AG09319 (cell line): Measurements from ENCODE around the gene BAIAP3.

ENCODE experiments used
- DNase-seq: peaks from one replicate; pipeline ENCODE4 v3.0.0-alpha.2; 2010; ENCODE audit warnings: low read depth; ENCODE audit errors: extremely low read depth
- TF ChIP-seq, protein P1 (sequence below): IDR thresholded peaks from 2 replicates; pipeline ENCODE4 v1.5.1; 2011; ENCODE audit warnings: low read depth, mild to moderate bottlenecking, inconsistent platforms, low read length, moderate library complexity

BAIAP3 gene

DNA sequence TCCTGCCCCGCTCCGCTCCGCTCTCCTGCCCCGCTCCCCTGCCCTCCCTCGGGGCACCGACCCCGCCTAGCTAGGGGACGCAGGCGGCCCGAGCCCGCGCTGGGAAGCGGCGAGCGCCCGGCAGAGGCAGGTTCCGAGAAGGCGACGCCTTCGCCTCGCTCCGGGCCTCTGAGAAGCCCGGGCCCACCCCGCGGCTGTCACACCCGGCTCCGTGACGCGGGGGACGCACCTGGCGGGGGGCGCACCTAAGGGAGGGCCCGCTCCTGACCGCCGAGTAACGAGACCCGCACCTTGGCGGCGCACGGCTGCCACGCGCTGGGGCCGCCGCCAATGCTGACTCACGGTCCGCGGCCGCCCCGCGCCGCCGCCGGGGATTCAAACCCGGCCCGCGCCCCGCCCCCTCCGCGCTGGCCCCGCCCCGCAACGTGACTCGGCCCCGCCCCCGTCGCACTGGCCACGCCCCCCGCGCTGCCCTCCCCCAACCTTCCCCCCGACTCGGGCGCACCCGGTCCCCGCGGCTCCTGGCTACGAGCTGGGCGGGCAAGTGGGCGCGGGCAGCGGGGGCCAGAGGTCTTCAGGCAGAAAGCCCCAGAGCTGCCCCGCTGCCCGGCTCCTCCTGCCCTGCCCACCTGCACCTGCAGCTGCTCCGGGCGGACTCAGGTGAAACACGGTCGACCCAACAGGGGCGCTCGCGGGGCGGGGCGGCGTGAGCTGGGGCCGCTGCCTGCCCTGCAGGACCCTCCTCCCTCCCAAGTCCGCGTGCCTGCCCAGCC, 46.0 kb downstream of the BAIAP3 start:
- DNase-seq: no peak
- TF ChIP-seq, protein P1, sequence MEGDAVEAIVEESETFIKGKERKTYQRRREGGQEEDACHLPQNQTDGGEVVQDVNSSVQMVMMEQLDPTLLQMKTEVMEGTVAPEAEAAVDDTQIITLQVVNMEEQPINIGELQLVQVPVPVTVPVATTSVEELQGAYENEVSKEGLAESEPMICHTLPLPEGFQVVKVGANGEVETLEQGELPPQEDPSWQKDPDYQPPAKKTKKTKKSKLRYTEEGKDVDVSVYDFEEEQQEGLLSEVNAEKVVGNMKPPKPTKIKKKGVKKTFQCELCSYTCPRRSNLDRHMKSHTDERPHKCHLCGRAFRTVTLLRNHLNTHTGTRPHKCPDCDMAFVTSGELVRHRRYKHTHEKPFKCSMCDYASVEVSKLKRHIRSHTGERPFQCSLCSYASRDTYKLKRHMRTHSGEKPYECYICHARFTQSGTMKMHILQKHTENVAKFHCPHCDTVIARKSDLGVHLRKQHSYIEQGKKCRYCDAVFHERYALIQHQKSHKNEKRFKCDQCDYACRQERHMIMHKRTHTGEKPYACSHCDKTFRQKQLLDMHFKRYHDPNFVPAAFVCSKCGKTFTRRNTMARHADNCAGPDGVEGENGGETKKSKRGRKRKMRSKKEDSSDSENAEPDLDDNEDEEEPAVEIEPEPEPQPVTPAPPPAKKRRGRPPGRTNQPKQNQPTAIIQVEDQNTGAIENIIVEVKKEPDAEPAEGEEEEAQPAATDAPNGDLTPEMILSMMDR: no peak

DNA sequence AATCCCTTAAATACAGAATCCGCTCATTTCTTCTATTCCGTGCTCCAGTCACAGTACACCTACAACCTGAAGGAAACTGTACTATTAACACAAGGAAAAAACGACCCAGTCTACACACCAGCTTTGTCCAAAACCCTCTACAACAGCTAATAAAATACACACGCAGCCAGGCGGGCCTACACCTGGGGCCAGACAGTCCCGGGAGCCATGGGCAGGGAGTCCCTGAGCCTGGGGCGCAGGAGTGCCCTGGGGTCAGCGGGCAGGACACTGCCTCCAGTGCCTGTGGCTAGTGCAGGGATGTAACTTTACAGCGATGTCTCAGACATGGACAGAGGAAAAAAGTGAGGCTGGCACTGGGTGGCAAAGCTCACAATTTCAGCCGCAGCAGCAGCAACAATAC, 46.8 kb downstream of the BAIAP3 start:
- DNase-seq: no peak
- TF ChIP-seq, protein P1: no peak

DNA sequence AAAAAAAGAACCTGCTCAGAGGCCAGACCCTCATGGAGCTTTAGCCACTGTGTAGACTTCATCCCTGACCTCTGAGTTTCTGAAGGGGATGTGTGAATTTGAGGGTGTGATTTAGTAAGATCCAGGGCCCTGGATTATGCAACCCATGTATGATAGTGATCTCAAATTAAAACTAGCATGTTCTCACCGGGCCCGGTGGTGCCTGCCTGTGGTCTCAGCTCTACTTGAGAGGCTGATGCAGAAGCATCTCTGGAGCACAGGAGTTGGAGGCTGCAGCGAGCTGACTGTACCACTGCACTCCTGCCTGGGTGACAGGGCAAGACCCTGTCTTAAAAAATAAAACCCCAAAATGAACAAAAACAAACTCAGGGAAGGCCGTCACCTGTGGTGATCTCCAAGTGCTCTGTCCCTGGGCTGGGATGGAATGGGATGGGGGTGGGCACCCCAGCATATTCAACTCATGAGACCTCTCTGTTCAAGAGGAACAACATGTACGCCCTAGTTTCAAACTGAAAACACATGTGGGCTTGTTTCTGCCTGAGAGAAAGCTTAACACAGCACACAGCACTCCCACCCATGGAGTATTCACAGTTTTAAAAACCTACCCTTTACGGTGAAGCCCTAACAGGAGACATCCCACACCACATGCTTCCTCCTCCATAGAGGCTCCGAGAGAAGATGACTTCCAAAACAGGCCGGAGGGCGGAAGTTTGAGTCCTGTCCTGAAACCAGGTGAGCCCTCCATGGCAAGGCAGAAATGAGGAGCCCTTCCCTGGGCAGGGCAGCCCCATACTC, 48.4 kb downstream of the BAIAP3 start:
- TF ChIP-seq, protein P1: no peak
- DNase-seq: no peak

DNA sequence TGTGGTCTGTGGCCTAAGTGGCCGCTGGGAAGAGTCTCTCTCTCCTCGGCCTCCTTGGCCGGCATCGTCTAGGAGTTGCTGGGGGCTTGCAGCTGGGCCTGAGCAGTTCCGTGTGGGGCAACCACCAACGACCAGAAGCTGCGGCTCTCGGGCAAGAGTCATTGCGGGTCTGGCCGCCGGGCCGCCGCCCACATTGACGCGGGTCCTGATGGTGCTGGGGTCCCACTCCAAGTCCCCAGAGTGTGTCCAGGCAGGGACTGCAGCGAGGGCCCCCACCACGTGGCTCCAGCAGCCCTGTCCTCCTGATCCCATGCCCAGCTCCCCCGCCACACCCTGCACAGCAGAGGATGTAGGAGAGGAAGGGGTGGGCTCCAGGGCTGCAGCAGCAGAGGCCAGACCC, 50.1 kb downstream of the BAIAP3 start:
- DNase-seq: no peak
- TF ChIP-seq, protein P1: no peak

DNA sequence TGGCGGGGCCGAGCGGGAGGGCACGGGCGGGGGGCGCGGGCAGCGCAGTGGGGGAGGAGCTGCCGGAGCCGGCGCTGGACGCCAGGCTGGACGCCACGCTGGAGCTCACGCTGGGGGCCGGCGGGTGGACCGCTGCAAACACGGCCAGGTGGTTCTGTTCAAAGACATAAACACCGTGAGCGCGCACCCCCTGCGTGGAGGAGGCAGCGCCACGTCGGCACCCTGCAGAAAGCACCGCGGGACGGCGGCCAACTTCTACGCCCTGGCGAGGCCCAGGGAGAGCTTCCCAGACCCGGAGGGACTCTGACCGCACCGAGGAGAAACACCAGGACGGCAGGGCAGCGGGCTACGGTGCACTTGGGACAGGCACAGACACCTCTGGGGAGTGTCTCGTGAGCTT, 51.8 kb downstream of the BAIAP3 start:
- TF ChIP-seq, protein P1: no peak
- no peak for DNase-seq

DNA sequence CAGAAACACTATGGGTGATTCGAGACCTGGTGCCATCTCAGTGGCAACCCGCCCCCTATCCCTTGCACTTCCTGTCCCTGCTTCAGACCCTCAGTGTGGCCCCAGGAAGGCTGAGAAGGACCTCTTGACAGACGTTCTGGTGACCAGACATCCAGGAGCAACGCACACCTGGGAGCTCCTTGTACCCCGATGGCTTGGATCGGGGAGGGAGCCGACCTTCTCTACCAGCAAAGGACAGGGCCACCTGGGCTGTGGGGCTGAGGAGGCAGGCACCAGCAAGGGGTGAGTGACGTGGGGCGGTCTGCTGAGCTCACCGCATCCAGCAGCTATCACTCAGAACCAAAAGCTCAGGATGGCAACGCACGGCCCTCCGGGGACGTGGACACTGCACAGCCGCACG, 53.9 kb downstream of the BAIAP3 start:
- TF ChIP-seq, protein P1: no peak
- no peak for DNase-seq

DNA sequence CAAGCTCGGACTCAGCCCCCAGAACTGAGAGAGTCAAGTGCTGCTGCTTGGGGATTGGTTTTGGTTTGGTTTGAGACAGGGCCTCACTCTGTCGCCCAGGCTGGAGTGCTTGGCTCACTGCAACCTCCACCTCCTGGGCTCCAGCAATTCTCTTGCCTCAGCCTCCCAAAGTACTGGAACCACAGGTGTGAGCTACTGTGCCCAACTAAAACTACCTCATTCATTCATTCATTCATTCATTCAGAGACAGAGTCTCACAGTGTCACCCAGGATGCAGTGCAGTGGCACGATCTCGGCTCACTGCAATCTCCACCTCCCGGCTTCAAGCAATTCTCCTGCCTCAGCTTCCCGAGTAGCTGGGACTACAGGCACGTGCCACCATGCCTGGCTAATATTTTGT, 56.3 kb downstream of the BAIAP3 start:
- no peak for DNase-seq

More for the DNA sequence above, 56.3 kb downstream of the BAIAP3 start:
- TF ChIP-seq, protein P1: no peak
